RWPE2 (cell line): ENCODE data around the gene KIAA0408.
A peak's percentile ranks its signal among the peaks of the same experiment; 100 is the strongest.
"Not testable (repeated sequence)": the region's sequence is repeated elsewhere in the genome, so short reads cannot be mapped to it uniquely, and the experiment has no call there.

Source experiments
- ATAC-seq: fragments of 200-7000 bp; cut with Tn5 transposase; 3 replicates; pipeline ENCODE4 v1.9.1; 2021; ENCODE audit warnings: low read depth
- DNase-seq: peaks from one replicate; pipeline ENCODE4 v3.0.0-alpha.2; 2020; ENCODE audit warnings: low spot score
- H3K27ac ChIP-seq: fragments of 450-650 bp; 2 replicates; pipeline ENCODE4 v1.5.1; 2017; ENCODE audit warnings: mild to moderate bottlenecking; ENCODE audit not compliant: poor library complexity, severe bottlenecking
- H3K27me3 ChIP-seq: fragments of 250-450 bp; sonication (Bioruptor Pico); 2 replicates; pipeline ENCODE4 v1.5.1; 2021; ENCODE audit warnings: mild to moderate bottlenecking, moderate library complexity; ENCODE audit not compliant: insufficient read depth, poor library complexity, severe bottlenecking
- H3K36me3 ChIP-seq: fragments of 250-450 bp; sonication (Bioruptor Pico); 2 replicates; pipeline ENCODE4 v1.5.1; 2020; ENCODE audit warnings: low read depth, mild to moderate bottlenecking, moderate library complexity
- H3K4me1 ChIP-seq: fragments of 250-450 bp; sonication (Bioruptor Pico); 2 replicates; pipeline ENCODE4 v1.5.1; 2021; ENCODE audit warnings: mild to moderate bottlenecking, moderate library complexity; ENCODE audit not compliant: insufficient read depth, poor library complexity, severe bottlenecking
- H3K4me3 ChIP-seq: fragments of 250-450 bp; sonication (Bioruptor Pico); 2 replicates; pipeline ENCODE4 v1.5.1; 2021; ENCODE audit warnings: mild to moderate bottlenecking, moderate library complexity; ENCODE audit not compliant: severe bottlenecking
- H3K9me3 ChIP-seq: fragments of 250-450 bp; sonication (Bioruptor Pico); 2 replicates; pipeline ENCODE4 v1.5.1; 2021; ENCODE audit warnings: mild to moderate bottlenecking, moderate library complexity; ENCODE audit not compliant: severe bottlenecking
- CTCF ChIP-seq: fragments of 450-650 bp; IDR thresholded peaks from one replicate; pipeline ENCODE4 v1.5.1; 2017; ENCODE audit warnings: mild to moderate bottlenecking, moderate library complexity; ENCODE audit not compliant: poor library complexity, severe bottlenecking

KIAA0408 gene

GRCh38 chr6:127423921-127424320 is 35.3 kb downstream of the KIAA0408 start:
- peaks cover 7% of the 10 kb centered on the region for H3K4me1 ChIP-seq
- H3K27ac ChIP-seq, result no peak overlapping the region
- ATAC-seq (no peak), DNase-seq (no peak)
- H3K4me3 ChIP-seq, result no peak overlapping the region
- H3K36me3 ChIP-seq, result no peaks in the 10 kb centered on the region
- no peaks in the 10 kb centered on the region for H3K27me3 ChIP-seq
- H3K9me3 ChIP-seq, result no peaks in the 10 kb centered on the region
- TF ChIP-seq CTCF, result no peak

GRCh38 chr6:127421164-127421563 is 38.0 kb downstream of the KIAA0408 start:
- not testable (repeated sequence) for DNase-seq, ATAC-seq, H3K9me3 ChIP-seq, H3K36me3 ChIP-seq, H3K27ac ChIP-seq, H3K27me3 ChIP-seq, H3K4me3 ChIP-seq, H3K4me1 ChIP-seq

- Histone ChIP-seq H3K27me3 (no peaks in the 10 kb centered on the region), H3K4me3 (no peak overlapping the region), H3K36me3 (no peaks in the 10 kb centered on the region), H3K27ac (no peak overlapping the region), H3K9me3 (no peaks in the 10 kb centered on the region), H3K4me1 (peaks cover 7% of the 10 kb centered on the region)
- TF ChIP-seq CTCF, result peak; percentile 75
- ATAC-seq, result peak; percentile 100
- no peak for DNase-seq
Measured at GRCh38 chr6:127420556-127420955, 38.6 kb downstream of the KIAA0408 start.

GRCh38 chr6:127415096-127415495 is 44.1 kb downstream of the KIAA0408 start:
- no peaks in the 10 kb centered on the region for H3K27me3 ChIP-seq
- H3K9me3 ChIP-seq, result no peaks in the 10 kb centered on the region
- no peak for ATAC-seq
- H3K36me3 ChIP-seq, result no peaks in the 10 kb centered on the region
- no peak overlapping the region for H3K4me3 ChIP-seq
- no peak for TF ChIP-seq CTCF
- DNase-seq, result no peak
- no peak overlapping the region for H3K27ac ChIP-seq
- H3K4me1 ChIP-seq, result no peaks in the 10 kb centered on the region

GRCh38 chr6:127413123-127413522 is 46.1 kb downstream of the KIAA0408 start:
- H3K4me1 ChIP-seq, ATAC-seq, DNase-seq, H3K4me3 ChIP-seq, H3K27ac ChIP-seq, H3K9me3 ChIP-seq, H3K27me3 ChIP-seq, H3K36me3 ChIP-seq: not testable (repeated sequence)

- H3K36me3 ChIP-seq, H3K27me3 ChIP-seq, ATAC-seq, H3K9me3 ChIP-seq, H3K27ac ChIP-seq, H3K4me1 ChIP-seq, H3K4me3 ChIP-seq, DNase-seq: not testable (repeated sequence)
Measured at GRCh38 chr6:127412016-127412415, 47.2 kb downstream of the KIAA0408 start.
